H1 (cell line): ENCODE measurements around the gene GPR18.

Source experiments
- CEBPB ChIP-seq: IDR thresholded peaks from 2 replicates; pipeline ENCODE4 v1.6.1; 2012; ENCODE audit warnings: low read depth, low read length
- PHF8 ChIP-seq: fragments of 200-600 bp; sonication (generic); conservative IDR thresholded peaks from 2 replicates; pipeline ENCODE4 v1.7.1; 2012; ENCODE audit warnings: low read depth, mild to moderate bottlenecking, inconsistent platforms, low read length, moderate library complexity
- POLR2A ChIP-seq, 2 experiments: IDR thresholded peaks; 1 replicate in 1 of 2; 2 replicates in 1 of 2; pipeline ENCODE4 v1.6.1; 2011; ENCODE audit warnings: low read depth in 2 of 2, low read length in 2 of 2, mild to moderate bottlenecking in 2 of 2; ENCODE audit errors: control extremely low read depth in 1 of 2
- POLR2AphosphoS5 ChIP-seq: IDR thresholded peaks from 2 replicates; pipeline ENCODE4 v1.6.1; 2011; ENCODE audit warnings: low read depth, low read length
- RFX5 ChIP-seq: IDR thresholded peaks from 2 replicates; pipeline ENCODE4 v1.6.1; 2011; ENCODE audit warnings: low read depth, low read length, improper control_type of control experiment, borderline replicate concordance
- SP1 ChIP-seq: IDR thresholded peaks from 2 replicates; pipeline ENCODE4 v1.6.1; 2011; ENCODE audit warnings: low read depth, low read length
- TEAD4 ChIP-seq: IDR thresholded peaks from 2 replicates; pipeline ENCODE4 v1.6.1; 2012; ENCODE audit warnings: low read depth, low read length, inconsistent platforms, mixed read lengths
- TF ChIP-seq, protein P1 (sequence below), 3 experiments: IDR thresholded peaks; 1 replicate in 2 of 3; 2 replicates in 1 of 3; pipeline versions ENCODE4 v1.5.1 to v1.6.1; 2011; ENCODE audit warnings: low read length in 3 of 3, mild to moderate bottlenecking in 3 of 3, inconsistent platforms in 2 of 3, low read depth in 1 of 3, moderate library complexity in 1 of 3; ENCODE audit not compliant: insufficient read depth in 1 of 3; ENCODE audit errors: control extremely low read depth in 1 of 3
- TF ChIP-seq, protein P2 (sequence below): IDR thresholded peaks from 2 replicates; pipeline ENCODE4 v1.6.1; 2012; ENCODE audit warnings: inconsistent platforms
- TF ChIP-seq, protein P3 (sequence below): IDR thresholded peaks from 2 replicates; pipeline ENCODE4 v1.6.1; 2012; ENCODE audit warnings: inconsistent platforms

DNA sequence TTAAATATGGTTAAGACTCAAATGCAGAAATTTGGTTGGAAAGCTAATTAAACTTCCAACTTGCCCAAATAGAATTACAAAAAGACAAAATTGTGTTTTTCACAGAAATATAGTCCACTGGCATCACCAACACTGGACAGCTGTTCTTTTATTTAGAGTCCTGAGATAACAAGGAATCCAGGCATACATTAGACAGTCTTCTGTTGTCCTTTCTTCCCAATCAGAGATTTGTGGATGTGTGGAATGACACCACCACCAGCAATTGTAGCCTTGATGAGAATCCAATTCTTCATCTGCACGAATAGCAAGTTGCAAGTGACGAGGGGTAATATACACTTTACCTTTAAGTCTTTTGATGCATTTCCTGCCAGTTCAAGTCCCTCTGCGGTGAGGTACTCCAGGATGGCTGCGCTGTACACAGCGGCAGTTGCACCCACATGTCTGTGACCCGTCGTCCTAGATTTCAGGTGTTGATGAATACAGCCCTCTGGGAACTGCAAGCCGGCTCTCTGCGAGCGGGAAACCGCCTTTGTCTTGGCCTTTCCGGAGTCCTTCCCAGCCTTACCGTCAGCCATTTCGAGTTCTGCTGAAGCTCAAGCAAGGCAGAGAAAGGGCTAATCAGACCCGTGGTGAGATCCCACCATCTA lies 42.9 kb downstream of the GPR18 start:
- TF ChIP-seq CEBPB = no peak
- no peak for TF ChIP-seq RFX5
- TF ChIP-seq, protein P1, sequence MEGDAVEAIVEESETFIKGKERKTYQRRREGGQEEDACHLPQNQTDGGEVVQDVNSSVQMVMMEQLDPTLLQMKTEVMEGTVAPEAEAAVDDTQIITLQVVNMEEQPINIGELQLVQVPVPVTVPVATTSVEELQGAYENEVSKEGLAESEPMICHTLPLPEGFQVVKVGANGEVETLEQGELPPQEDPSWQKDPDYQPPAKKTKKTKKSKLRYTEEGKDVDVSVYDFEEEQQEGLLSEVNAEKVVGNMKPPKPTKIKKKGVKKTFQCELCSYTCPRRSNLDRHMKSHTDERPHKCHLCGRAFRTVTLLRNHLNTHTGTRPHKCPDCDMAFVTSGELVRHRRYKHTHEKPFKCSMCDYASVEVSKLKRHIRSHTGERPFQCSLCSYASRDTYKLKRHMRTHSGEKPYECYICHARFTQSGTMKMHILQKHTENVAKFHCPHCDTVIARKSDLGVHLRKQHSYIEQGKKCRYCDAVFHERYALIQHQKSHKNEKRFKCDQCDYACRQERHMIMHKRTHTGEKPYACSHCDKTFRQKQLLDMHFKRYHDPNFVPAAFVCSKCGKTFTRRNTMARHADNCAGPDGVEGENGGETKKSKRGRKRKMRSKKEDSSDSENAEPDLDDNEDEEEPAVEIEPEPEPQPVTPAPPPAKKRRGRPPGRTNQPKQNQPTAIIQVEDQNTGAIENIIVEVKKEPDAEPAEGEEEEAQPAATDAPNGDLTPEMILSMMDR (IDR thresholded peaks at IDR 0.05; ENCODE audit: control extremely low read depth in 1 of 3, insufficient read depth in 1 of 3, low read depth in 1 of 3, low read length in 3 of 3) = no peak
- no peak for TF ChIP-seq POLR2A (IDR thresholded peaks at IDR 0.05; ENCODE audit: control extremely low read depth in 1 of 2, low read depth in 2 of 2, low read length in 2 of 2)
- no peak for TF ChIP-seq SP1
- TF ChIP-seq POLR2AphosphoS5 = no peak
- TF ChIP-seq, protein P2, sequence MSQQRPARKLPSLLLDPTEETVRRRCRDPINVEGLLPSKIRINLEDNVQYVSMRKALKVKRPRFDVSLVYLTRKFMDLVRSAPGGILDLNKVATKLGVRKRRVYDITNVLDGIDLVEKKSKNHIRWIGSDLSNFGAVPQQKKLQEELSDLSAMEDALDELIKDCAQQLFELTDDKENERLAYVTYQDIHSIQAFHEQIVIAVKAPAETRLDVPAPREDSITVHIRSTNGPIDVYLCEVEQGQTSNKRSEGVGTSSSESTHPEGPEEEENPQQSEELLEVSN = no peak
- TF ChIP-seq TEAD4 = no peak
- TF ChIP-seq, protein P3, sequence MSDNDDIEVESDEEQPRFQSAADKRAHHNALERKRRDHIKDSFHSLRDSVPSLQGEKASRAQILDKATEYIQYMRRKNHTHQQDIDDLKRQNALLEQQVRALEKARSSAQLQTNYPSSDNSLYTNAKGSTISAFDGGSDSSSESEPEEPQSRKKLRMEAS = no peak
- no peak for TF ChIP-seq PHF8
